HuH-7 (cell line): Measurements from ENCODE around the gene SH3RF1.
"Not testable (repeated sequence)": the region's sequence is repeated elsewhere in the genome, so short reads cannot be mapped to it uniquely, and the experiment has no call there.

Experiments used
- DNase-seq: peaks from one replicate; pipeline ENCODE4 v3.0.0; 2011; ENCODE audit warnings: low spot score

Gene SH3RF1

GRCh38 chr4:169270810-169271691 is at the start of gene SH3RF1:
TSS of gene SH3RF1 (minus strand) at chr4:169270956. CDS start at chr4:169269212, 1,744 bp downstream.
- DNase-seq, result peak; percentile 83

GRCh38 chr4:169315530-169316343 is 45.0 kb upstream of the SH3RF1 start:
- DNase-seq, result no peak

- peak; percentile 64 for DNase-seq
These were observed 44.1 kb upstream of the SH3RF1 start for GRCh38 chr4:169314906-169315305.

GRCh38 chr4:169313732-169314131 is 43.0 kb upstream of the SH3RF1 start:
- DNase-seq, result no peak

- no peak for DNase-seq
These were observed 42.1 kb upstream of the SH3RF1 start for GRCh38 chr4:169312690-169313422.

- DNase-seq, result peak; percentile 72
These were observed 41.0 kb upstream of the SH3RF1 start for GRCh38 chr4:169311643-169312365.

GRCh38 chr4:169309326-169309967 is 38.7 kb upstream of the SH3RF1 start:
- no peak for DNase-seq

GRCh38 chr4:169307576-169307975 is 36.8 kb upstream of the SH3RF1 start:
- peak; percentile 32 for DNase-seq

- no peak for DNase-seq
These were observed 34.9 kb upstream of the SH3RF1 start for GRCh38 chr4:169305651-169306050.

- no peak for DNase-seq
These were observed 34.4 kb upstream of the SH3RF1 start for GRCh38 chr4:169305173-169305572.

GRCh38 chr4:169295822-169296221 is 25.1 kb upstream of the SH3RF1 start:
- no peak for DNase-seq

- no peak for DNase-seq
These were observed 22.8 kb upstream of the SH3RF1 start for GRCh38 chr4:169293343-169294176.

GRCh38 chr4:169287983-169288382 is 17.2 kb upstream of the SH3RF1 start:
- DNase-seq, result not testable (repeated sequence)

GRCh38 chr4:169286562-169287301 is 16.0 kb upstream of the SH3RF1 start:
- DNase-seq, result no peak

- DNase-seq, result no peak
These were observed 12.4 kb upstream of the SH3RF1 start for GRCh38 chr4:169283114-169283509.

- DNase-seq, result no peak
These were observed 11.8 kb upstream of the SH3RF1 start for GRCh38 chr4:169282429-169283113.

GRCh38 chr4:169279108-169279507 is 8.4 kb upstream of the SH3RF1 start:
- no peak for DNase-seq

- DNase-seq, result no peak
These were observed 7.9 kb upstream of the SH3RF1 start for GRCh38 chr4:169278624-169279023.

GRCh38 chr4:169277838-169278237 is 7.1 kb upstream of the SH3RF1 start:
- not testable (repeated sequence) for DNase-seq
